ENCODE results near the gene NEGR1. TPM values are rescaled to one million over a fixed set of nuclear protein-coding genes. Genes with fewer than 3 reads are reported as not detected.

Gene NEGR1
- total RNA-seq, 2 experiments from 2014 or later, result not detected

DNA sequence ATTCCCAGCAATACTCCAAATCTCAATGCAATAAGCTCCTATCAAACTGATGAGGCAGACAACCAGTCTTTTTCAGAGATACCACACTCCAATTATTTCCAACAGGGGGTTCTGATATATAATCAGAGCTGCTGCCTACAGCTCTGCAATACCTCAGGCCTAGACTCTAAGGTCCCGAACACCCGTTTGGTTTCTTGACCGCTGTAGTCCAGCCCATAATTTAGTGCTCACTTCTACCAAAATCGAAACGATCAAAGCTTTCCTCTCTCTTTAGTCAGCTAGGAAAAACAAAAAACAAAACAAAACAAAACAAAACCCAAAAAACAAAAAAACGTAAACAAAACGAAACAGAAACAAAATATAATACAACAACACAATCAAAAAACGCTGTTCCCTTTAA is 453.0 kb downstream of the NEGR1 start:
- Histone ChIP-seq H3K9me3 (ENCODE audit: low read length) (no peaks in the 10 kb centered on the region), H3K27ac (ENCODE audit: low read depth, low read length, poor library complexity, severe bottlenecking) (no peak overlapping the region), H3K36me3 (ENCODE audit: insufficient read depth, low read length) (no peaks in the 10 kb centered on the region), H3K4me2 (ENCODE audit: low read length) (no peak overlapping the region), H3K9me2 (ENCODE audit: insufficient read depth, low read length) (no peaks in the 10 kb centered on the region), H3K4me3 (ENCODE audit: low read depth, low read length, poor library complexity, severe bottlenecking) (no peak overlapping the region), H3K79me2 (ENCODE audit: insufficient read depth, low read depth, low read length) (no peaks in the 10 kb centered on the region), H3K4me1 (ENCODE audit: insufficient read depth, low read length, poor library complexity, severe bottlenecking) (no peaks in the 10 kb centered on the region), H2AFZ (ENCODE audit: low read length) (no peak overlapping the region), H4K20me1 (ENCODE audit: insufficient read depth, low read length) (no peaks in the 10 kb centered on the region)
- DNase-seq (ENCODE audit: low spot score), result no peak
- TF ChIP-seq CTCF (conservative IDR thresholded peaks at IDR 0.05; ENCODE audit: low read length), result no peak
- TF ChIP-seq EZH2phosphoT487 (IDR thresholded peaks at IDR 0.05; ENCODE audit: borderline replicate concordance, low read depth, low read length), result no peak
- ChIA-PET POLR2A (interaction anchor here (0.9 kb wide), 1 partner anchor 23 kb away, joined by 3 read pairs; no protein-coding TSS in a partner anchor), CTCF (ENCODE audit: unreplicated experiment) (no interaction called here)
- intact Hi-C loops (cut with micrococcal nuclease; ENCODE audit: unreplicated experiment), result no loop called here
- no TSS peak for BruUV-seq (replicated peaks)

GRCh38 chr1:71828431-71829012 is 453.8 kb downstream of the NEGR1 start:
- POLR2A ChIA-PET, result interaction anchor here (0.9 kb wide), 1 partner anchor 22 kb away, joined by 3 read pairs; no protein-coding TSS in a partner anchor
- Histone ChIP-seq H3K9me3 (ENCODE audit: low read length) (no peaks in the 10 kb centered on the region), H3K4me3 (ENCODE audit: low read depth, low read length, poor library complexity, severe bottlenecking) (no peak overlapping the region), H4K20me1 (ENCODE audit: insufficient read depth, low read length) (no peaks in the 10 kb centered on the region), H3K4me1 (ENCODE audit: insufficient read depth, low read length, poor library complexity, severe bottlenecking) (no peaks in the 10 kb centered on the region), H3K9me2 (ENCODE audit: insufficient read depth, low read length) (no peaks in the 10 kb centered on the region), H3K27ac (ENCODE audit: low read depth, low read length, poor library complexity, severe bottlenecking) (no peak overlapping the region), H3K79me2 (ENCODE audit: insufficient read depth, low read depth, low read length) (no peaks in the 10 kb centered on the region), H2AFZ (ENCODE audit: low read length) (no peak overlapping the region), H3K36me3 (ENCODE audit: insufficient read depth, low read length) (no peaks in the 10 kb centered on the region), H3K4me2 (ENCODE audit: low read length) (no peak overlapping the region)
- intact Hi-C loops (cut with micrococcal nuclease; ENCODE audit: unreplicated experiment), result no loop called here
- TF ChIP-seq EZH2phosphoT487 (IDR thresholded peaks at IDR 0.05; ENCODE audit: borderline replicate concordance, low read depth, low read length) (no peak), CTCF (conservative IDR thresholded peaks at IDR 0.05; ENCODE audit: low read length) (no peak)
- DNase-seq (ENCODE audit: low spot score), result no peak
- CTCF ChIA-PET (ENCODE audit: unreplicated experiment), result no interaction called here
- BruUV-seq (replicated peaks), result no TSS peak

- no peaks in the 10 kb centered on the region for H4K20me1 ChIP-seq (ENCODE audit: insufficient read depth, low read length)
- H3K27ac ChIP-seq (ENCODE audit: low read depth, low read length, poor library complexity, severe bottlenecking), result no peak overlapping the region
- H3K79me2 ChIP-seq (ENCODE audit: insufficient read depth, low read depth, low read length), result no peaks in the 10 kb centered on the region
- H2AFZ ChIP-seq (ENCODE audit: low read length), result no peak overlapping the region
- no peaks in the 10 kb centered on the region for H3K9me3 ChIP-seq (ENCODE audit: low read length)
- no peak overlapping the region for H3K4me3 ChIP-seq (ENCODE audit: low read depth, low read length, poor library complexity, severe bottlenecking)
- no peak for DNase-seq (ENCODE audit: low spot score)
- TF ChIP-seq EZH2phosphoT487 (IDR thresholded peaks at IDR 0.05; ENCODE audit: borderline replicate concordance, low read depth, low read length), result no peak
- no peak for TF ChIP-seq CTCF (conservative IDR thresholded peaks at IDR 0.05; ENCODE audit: low read length)
- no peaks in the 10 kb centered on the region for H3K4me1 ChIP-seq (ENCODE audit: insufficient read depth, low read length, poor library complexity, severe bottlenecking)
- POLR2A ChIA-PET, result no interaction called here
- intact Hi-C loops (cut with micrococcal nuclease; ENCODE audit: unreplicated experiment), result no loop called here
- H3K36me3 ChIP-seq (ENCODE audit: insufficient read depth, low read length), result no peaks in the 10 kb centered on the region
- H3K4me2 ChIP-seq (ENCODE audit: low read length), result no peak overlapping the region
- CTCF ChIA-PET (ENCODE audit: unreplicated experiment), result no interaction called here
- H3K9me2 ChIP-seq (ENCODE audit: insufficient read depth, low read length), result no peaks in the 10 kb centered on the region
- BruUV-seq (replicated peaks), result no TSS peak
Measured at GRCh38 chr1:71823708-71824305, 458.5 kb downstream of the NEGR1 start.

All from OCI-LY7 (cell line).